Fibroblast of upper back skin (primary cell): ENCODE results near the gene SLC4A1.
"Not testable (repeated sequence)": the region's sequence is repeated elsewhere in the genome, so short reads cannot be mapped to it uniquely, and the experiment has no call there.

Experiments used
- DNase-seq: peaks from one replicate; pipeline ENCODE4 v3.0.0-alpha.2; 2013

SLC4A1 gene

DNA sequence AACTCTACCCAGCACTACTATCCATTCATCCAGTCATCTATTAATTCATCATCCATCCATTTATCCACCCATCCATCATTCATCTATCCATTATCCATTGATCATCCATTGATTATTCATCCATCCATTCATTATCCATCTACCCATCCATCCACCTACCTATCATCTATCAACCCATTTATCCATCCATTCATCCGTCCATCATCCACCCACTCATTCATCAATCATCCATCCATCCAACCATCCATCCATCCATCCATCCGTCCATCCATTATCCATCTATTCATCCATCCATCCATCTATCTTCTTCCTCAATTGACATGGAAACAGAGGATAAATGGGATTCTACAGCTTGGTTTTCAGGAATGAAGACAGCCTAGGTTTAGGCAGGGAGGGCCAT, 12.0 kb downstream of the SLC4A1 start:
- DNase-seq = no peak

DNA sequence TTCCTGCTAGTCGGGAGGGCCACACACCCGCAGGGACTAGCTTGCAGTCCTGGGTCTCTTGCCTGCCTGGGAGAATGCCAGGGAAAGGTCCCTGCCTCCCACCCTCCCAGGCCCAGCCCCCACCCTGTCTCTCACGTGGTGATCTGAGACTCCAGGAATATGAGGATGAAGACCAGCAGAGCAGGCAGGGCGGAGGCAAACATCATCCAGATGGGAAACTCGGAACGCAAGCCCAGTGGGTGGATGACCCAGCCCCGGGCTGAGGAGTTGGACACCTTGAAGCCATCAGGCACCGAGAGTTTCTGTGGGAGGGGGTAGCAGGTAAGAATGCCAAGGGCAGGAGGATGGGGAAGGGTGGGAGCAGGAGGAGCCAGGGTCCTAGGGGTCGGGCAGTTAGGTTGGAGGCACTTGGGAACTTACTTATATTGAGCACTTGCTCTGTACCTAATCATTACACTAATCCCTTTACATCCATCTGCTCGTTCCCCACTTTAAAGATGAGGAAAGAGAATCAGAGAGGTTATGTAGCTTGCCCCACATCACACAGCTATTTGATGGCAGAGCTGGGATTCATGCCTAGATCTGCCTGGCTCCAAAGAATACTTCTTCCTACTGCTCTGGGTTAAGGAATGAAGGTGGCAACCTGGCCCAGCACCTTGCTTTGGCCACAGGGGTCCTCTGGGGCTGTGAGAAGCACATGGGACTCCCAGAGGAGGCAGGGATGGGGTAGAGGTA, 13.4 kb downstream of the SLC4A1 start:
- DNase-seq = no peak

DNA sequence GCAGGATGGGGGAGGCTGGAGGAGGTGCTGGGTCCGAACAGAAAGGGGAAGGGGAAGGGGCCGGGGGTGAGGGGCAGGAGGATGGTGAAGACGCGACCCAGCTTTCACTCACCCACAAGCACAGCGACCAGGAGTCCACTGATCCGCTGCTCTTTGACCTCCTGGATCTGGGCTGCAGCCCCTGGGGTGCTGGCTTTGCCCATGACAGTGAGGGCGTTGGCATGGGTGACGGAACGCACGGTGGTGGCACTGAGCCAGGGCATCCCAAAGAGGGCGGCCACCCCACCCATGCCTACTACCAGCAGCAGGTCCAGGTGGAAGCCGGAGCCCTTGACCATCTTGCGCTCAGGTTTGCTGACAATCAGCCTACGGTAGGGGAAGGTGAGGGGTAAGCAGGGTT, 14.9 kb downstream of the SLC4A1 start:
- DNase-seq = no peak

DNA sequence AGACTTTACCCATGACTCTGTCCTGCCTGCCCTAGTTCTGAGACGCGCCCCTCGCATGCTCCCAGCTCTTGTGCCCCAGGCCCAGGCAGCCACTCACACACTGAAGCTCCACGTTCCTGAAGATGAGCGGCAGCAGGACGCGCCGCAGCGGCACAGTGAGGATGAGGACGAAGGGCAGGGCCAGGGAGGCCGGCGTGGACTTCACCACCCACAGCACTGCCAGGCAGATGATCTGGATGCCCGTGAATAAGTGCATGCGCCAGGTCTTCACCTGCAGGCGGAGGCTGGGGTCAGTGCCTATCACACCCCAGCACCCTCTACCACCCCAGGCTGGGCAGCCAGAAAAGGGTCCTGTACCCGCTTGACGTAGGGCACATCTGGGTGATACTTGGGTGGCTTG, 16.9 kb downstream of the SLC4A1 start:
- no peak for DNase-seq

DNA sequence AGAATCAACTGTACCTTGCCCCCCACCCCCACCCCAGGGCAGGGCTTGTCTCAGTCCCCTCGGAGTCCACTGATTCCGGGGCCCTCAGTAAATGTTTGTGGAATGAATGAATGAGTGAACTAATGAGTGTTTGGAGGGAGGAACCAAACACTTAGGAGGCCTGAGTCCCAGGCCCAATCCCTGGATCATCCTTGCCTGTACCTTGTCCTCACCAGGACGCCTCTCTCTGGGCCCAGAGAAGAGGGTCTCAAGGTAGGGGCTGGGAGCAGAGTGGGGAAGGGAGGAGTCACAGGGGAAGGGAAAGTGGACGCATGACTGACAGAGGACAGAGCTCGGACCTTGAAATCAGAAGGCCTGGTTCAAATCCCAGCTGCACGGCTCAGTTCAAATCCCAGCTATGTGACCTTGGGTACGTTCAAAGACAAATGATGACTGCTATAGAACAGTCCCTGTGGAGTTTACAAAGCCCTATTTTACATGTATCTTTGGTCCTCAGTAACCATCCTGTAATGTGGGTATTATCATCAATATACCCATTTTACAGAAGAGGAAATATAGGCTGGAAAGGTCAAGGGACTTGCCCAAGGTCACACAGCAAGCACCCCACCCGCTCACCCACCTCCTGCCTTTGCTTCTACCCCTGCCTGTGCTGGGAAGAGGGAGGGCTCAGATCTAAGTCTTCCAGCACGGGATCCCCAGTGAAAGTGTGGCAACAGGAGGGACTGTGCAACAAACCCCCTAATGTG, 18.3 kb downstream of the SLC4A1 start:
- no peak for DNase-seq

DNA sequence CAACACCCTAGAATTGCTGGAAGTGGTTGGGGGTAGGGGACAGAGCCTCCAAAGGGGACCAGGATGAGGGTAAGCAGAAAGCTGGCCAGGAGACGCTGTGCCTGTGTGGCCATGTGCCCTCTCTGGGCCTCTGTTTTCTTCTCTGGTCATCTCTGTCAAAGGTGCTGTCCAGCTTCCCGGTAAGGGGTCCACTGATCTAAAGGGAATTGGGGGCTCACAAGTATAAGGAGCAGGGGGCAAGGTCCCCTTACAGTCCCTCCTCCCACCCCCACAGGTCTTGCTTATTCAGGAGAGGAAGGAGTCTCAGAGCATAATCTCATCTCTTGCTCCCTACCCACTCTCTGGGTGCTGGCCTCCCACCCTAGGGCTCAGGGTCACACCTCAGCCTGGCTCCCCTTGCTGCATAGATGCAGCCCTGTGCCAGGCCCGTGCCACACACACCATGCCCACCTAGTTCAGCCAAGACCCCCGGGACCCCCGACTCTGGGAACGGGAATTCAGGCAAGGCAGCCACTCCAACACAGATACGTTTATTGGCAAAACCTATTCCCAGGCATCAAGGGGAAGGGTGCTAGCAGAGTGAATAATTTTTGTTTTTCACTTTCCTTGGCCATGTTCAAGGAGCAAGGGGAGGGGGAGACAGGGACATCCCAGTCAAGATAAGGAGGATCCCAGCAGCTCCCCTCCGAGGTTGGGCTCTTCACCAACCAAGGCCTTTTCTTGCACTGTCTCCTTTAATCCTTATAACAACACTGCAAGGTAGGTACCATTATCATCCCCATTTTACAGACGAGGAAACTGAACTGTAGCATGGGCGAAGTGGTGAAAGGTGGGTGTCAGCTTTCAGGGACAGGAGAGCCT, 19.8 kb downstream of the SLC4A1 start:
- no peak for DNase-seq

DNA sequence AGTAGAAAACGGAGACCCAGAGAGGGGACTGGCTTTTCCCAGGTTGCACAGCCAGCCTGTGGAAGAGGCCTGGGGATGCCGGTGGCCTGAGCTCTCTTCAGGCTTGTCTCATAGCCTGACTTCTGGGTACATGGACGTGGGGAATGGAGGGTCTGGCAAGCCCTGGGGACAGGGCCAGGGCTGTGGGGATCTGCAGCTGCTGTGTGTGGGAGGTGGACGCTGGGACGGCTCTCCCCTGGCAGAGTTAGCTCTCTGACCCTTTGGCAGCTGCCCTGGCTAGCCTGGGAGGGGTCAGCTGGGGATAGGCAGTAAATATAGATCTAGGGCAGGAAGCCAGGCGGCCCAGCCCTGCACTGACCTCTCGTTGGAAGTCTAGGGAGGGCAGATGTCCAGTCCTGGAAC, 20.5 kb downstream of the SLC4A1 start:
- DNase-seq = no peak

DNA sequence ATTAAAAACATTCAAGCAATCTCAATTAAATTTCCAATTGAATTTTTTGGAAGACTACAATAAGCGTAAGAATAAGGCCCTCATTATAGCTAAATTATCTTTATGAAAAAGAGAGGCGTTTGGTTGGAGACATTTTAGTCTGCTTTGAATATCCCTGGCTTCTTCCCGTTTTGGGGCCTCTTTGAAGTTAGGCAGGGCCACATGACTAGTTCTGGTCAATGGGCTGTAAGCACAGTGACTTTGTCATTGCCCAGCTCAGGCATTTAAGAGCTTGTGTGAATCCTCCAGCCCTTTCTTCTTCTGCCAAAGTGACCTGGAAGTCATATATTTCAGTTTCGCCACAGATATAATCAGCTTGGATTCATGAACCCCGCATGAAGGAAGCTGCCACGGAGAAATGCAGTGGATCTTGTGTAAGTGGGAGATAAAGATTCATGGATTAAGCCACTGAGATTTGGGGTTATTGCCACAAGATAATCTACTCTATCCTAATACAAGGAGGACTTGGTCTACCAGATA, 26.8 kb downstream of the SLC4A1 start:
- no peak for DNase-seq

DNA sequence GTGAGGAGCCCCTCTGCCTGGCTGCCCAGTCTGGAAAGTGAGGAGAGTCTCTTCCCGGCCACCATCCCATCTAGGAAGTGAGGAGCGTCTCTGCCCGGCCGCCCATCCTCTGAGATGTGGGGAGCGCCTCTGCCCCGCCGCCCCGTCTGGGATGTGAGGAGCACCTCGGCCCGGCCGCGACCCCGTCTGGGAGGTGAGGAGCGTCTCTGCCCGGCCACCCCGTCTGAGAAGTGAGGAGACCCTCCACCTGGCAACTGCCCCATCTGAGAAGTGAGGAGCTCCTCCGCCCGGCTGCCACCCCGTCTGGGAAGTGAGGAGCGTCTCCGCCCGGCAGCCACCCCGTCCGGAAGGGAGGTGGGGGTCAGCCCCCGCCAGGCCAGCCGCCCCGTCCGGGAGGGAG, 30.0 kb downstream of the SLC4A1 start:
- DNase-seq = not testable (repeated sequence)

DNA sequence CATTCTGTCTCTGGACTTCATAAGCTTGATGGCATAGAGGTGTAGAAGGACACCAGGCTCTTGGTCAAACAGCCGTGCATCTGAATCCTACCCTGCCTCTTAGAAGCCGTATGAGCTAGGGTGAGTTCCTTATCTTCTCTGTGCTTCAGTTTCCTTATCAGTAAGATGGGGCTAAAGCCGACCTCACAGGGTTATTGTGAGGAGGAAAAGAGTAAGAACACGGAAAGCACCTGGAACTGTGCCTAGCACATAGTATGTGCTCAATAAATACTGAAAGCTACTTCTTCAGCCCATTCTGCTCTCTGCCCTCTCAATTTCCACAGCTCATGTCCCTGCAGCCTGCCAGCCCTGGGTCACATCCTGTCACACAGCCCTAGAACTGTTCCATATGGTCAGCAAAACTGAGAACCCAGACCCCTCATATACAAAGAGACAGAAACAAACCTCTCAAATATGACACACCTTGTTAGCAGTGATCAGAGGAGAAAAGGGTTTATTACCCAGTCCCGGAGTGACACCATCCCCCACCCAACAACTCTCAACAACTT, 31.4 kb downstream of the SLC4A1 start:
- no peak for DNase-seq

DNA sequence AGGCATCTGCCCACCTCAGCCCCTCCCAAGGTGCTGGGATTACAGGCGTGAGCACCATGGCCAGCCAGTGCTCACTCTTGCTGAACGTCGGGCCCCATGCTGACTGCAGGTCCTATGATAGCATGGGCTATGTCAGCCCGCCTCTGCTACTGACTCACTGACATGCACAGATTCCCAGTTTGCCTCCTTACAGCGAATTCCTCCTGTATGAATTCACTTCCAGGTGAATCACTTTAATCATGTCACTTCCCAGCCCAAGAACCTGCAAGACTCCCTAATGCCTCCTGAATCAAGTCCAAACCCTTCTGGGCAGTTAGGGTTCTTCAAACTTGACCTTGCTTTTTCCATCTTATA, 32.4 kb downstream of the SLC4A1 start:
- DNase-seq = peak; percentile 31

DNA sequence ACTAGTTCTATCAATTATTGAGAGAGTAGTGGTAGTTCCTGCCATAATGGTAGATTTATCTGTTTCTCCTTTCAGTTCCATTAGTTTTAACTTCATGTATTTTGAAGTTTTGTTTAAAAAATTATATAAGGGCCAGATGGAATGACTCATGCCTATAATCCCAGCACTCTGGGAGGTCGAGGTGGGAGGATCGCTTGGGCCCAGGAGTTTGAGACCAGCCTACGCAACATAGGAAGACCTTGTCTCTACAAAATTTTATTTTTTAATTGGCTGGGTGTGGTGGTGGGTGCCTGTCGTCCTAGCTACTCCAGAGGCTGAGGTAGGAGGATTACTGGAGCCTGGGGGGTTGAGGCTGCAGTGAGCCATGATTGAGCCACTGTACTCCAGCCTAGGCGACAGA, 34.4 kb downstream of the SLC4A1 start:
- no peak for DNase-seq

DNA sequence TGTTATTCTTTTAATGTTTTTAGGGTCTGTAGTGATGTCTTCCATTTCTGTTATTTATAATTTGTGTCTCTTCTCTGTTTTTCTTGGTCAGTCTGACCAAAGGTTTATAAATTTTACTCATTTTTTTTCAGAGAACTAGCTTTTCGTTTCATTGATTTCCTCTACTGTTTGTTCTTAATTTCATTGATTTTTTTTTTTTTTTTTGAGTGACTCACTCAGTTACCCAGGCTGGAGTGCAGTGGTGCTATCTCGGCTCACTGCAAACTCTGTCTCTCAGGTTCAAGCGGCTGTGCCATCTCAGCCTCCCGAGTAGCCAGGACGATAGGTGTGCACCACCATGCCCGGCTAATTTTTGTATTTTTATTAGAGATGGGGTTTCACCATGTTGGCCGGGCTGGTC, 35.9 kb downstream of the SLC4A1 start:
- no peak for DNase-seq

DNA sequence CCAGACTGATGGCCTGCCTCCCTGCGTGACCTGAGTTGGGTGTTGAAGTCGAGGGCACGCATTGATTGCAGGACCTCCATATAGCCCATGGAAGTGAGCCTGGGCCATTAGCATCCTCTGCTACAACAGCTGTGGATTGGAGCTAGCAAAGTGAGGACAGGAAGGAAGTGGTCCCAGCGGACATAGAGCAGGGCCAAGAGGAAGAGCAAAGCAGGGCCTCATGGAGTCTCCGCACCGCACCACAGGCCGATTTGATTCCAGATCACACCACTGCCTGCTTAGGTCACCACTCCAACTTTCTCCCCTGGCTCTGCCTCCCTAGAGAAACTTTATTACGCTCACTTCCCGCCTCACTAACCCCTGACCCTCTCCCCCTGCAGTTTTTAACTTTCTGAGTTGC, 37.8 kb downstream of the SLC4A1 start:
- DNase-seq = no peak

DNA sequence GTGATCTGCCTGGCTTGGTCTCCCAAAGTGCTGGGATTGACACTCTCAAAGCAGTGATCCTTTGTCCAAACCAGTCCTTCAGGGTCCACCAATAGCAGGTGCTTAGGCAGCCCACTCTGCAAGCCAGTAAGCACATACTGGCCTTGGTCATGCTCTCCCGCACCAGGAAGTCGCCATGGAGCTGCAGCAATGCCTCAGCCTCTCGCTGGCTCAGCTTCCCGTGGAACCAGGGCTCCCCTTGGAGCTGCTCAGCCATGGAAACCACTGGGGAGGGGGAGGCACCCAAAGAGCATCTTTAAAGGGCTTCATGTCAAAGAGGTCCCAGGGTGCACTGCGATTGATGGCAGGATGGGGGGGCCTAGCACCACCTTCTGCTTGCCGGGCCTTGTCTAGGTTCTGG, 38.8 kb downstream of the SLC4A1 start:
- no peak for DNase-seq

DNA sequence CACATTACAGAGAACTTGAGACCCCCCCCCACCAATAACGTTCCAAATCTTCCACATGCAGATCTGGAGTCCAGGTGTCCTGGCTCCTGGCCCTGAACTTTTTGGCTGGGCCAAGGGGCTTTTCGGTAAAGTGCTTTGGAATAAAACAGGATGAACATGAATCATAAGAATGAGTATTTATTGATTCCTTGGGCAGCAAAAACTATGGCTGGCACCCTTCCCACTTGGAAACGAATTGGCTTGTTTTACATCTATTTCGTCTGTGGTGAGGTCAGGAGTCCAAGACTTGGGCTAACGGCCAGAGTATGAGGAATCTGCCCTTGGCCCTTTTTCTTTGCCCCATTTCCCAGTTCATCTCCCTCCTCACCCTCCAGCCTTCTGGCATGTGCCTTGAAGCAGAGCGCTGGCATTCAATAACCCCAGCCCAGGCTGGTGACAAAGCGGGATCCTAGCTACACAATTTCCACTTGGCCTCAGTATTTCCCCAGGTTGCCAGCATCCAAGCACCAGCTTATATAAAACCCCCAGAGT, 44.3 kb downstream of the SLC4A1 start:
- DNase-seq = peak; percentile 66

DNA sequence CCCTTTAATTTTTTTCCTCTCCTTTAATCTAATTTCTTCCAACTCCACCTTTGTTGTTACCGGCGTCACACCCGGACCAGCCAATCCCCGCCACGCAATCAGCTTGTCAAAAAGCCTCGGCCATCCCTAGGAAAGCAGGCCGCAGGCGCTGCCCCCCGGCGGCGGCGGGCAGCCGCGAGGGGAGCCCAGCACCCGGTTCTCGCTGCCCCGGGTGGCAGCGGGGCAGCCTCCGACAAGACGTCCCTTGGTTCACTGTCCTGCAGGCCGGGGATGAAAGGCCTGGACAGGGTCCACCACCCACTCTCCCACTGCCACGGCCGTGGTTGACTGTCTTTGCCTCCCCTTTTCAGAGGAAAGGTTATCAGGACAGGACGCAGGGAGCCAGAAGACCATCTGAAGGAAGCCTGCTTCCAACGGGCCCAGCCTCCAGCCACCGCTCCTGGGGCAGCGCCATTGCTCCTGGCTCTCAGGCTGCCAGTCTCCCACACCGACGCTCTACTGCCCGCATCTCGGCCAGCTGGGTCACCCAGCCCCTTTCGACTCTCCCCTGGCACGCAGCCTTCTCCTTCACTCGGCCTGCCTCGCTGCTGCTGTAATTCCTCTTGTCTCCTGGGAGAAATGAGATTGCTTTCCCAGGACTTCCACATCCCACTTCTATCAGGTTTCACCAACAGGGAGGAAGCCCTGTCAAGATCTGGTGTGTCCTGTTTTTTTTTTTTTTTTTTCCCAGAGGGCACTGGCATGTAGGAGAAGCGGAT, 45.6 kb downstream of the SLC4A1 start:
- peak; percentile 79 for DNase-seq

DNA sequence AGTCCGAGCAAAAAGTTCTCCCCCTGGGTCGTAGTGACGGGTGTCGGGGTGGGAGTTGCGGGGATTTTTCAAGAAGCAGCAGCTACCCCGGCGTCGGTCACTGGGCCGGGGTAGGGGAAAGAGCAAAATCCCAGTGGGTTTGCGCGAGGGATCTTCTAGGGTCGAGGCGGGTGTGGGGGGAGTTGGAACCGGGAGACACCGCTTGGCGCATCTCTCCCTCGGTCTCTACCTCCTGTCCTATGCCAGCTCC, 46.1 kb downstream of the SLC4A1 start:
- DNase-seq = no peak

DNA sequence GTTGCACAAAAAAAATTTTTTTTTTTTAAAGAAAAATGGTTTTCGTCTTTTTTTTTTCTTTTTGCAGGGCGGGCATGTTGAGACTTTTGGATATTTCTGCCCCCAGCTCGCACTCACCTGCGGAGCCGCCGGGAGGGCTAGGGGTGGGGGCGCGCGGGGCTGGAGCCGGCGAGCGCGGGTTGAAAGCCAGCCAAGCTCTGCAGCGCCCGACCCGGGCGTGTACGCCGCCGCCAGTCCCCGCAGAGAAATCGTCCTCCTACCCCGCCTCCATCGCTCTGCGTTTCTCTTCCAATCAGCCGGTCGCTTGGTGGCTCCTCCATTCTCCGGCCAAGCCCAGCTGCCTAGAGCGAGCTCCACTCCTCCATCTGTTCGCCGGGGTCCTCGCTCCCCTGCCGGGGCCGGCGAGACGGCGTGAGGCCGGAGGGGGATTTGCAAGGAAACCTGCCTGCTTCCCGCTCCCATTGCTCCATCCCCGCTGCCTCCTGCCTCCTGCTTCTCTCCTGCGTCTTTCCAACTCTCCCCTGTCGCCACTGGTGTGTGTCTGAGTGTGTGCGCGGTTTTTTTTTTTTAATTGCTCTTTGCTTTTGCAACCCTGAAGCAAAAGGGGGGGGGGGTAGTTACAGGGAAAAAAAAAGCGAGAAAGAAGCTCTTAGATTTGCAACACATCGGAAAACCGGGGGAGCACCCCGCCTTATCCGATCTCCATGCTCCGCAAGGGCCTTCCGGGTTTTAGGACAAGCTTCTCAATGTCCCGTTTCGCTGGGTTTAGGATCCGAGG, 46.7 kb downstream of the SLC4A1 start:
- DNase-seq = peak; percentile 82

DNA sequence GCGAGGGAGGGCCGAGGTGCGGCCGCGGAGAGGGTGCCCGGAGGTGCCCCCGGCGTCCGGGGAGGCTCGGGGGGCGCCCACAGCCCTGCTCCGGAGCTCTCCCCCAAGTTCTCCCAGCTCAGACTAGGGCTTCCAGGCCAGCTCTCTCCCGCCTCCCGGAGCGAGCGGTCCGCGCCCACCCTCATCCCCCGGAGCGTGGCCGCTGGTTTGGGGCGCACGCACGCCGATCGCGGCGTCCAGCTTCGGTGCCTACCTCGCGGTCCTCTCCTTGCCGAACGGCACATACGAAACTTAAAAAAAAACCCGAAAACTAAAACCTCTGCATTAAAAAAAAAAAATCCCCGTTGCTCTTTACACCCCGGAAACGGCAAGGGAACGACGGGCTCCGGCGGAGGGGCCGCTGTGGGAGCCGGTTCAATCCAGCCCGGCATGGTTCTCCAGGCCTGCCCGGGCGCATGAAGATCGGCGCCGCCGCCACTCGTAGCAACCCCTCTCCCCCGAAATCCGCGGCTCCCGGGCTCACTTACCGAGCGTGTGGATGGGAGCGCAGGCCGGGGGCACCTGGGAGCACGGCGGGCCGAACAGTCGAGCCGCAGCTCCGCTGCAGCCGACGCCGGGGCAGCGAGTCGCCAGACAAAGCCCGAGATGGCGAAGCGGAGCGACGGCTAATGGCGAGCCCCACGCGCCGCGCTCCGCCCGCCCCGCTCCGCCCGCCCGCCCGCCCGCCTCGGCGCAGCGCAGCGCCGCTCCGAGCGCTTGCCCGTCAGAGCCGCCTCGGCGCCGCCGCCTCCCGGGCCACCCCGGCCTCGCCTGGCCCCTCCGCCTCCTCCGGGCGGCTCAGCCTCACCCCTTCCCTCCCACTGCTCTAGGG, 47.5 kb downstream of the SLC4A1 start:
- DNase-seq = peak; percentile 43
